A549 (cell line): Measurements from ENCODE around the gene FEM1C. TPM values are rescaled to one million over a fixed set of nuclear protein-coding genes. Genes with fewer than 3 reads are reported as not detected.

Source experiments
- ATAC-seq, 2 experiments: fragments of 200-7000 bp in 1 of 2; fragments of >200 bp in 1 of 2; cut with Nextera tagmentation in 1 of 2; cut with Tn5 transposase in 1 of 2; 3 replicates each; pipeline versions ENCODE4 v1.8.0 to v1.9.1; 2018 to 2020; ENCODE audit warnings: mild to moderate bottlenecking in 1 of 2, moderate library complexity in 1 of 2
- CTCF ChIA-PET: fragments of 300-600 bp; sonication (Branson Sonifier 250); formaldehyde crosslinking; extraction: SDS; loops from one replicate; lab custom pipeline; 2021; ENCODE audit warnings: antibody characterized with exemption, inconsistent platforms; lab: Yijun Ruan, JAX
- POLR2A ChIA-PET: fragments of 350-600 bp; formaldehyde crosslinking; extraction: SDS; loops from one replicate; lab custom pipeline; 2021; ENCODE audit warnings: antibody characterized with exemption, inconsistent platforms; lab: Yijun Ruan, JAX
- DNase-seq, 2 experiments: peaks; one replicate each; pipeline versions ENCODE4 v3.0.0 to v3.0.0-alpha.2; 2011 to 2016; ENCODE audit warnings: low read depth in 1 of 2, low spot score in 1 of 2
- FAIRE-seq: peaks from 2 replicates; lab custom pipeline; 2011; peaks lifted over from hg19 to GRCh38; lab: Jason Lieb, UNC
- H3K27ac ChIP-seq, 2 experiments: fragments of >200 bp; sonication (Bioruptor Twin); formaldehyde crosslinking; 3 replicates each; pipeline ENCODE4 v1.5.1; 2016 to 2017
- H3K4me1 ChIP-seq: fragments of >200 bp; sonication (Bioruptor Twin); formaldehyde crosslinking; 3 replicates; pipeline ENCODE4 v1.6.1; 2016
- H3K4me2 ChIP-seq: fragments of >200 bp; sonication (Bioruptor Twin); formaldehyde crosslinking; 3 replicates; pipeline ENCODE4 v1.6.1; 2016
- H3K4me3 ChIP-seq: fragments of >200 bp; sonication (Bioruptor Twin); formaldehyde crosslinking; 3 replicates; pipeline ENCODE4 v1.5.1; 2016
- H3K9me3 ChIP-seq: fragments of >200 bp; sonication (Bioruptor Twin); formaldehyde crosslinking; 3 replicates; pipeline ENCODE4 v1.6.1; 2016
- ATOH8 ChIP-seq: fragments of 250-450 bp; sonication (Bioruptor Pico); IDR thresholded peaks from 2 replicates; pipeline ENCODE4 v1.5.0; 2020; ENCODE audit warnings: low read depth, mild to moderate bottlenecking, moderate library complexity
- BCL3 ChIP-seq: fragments of >200 bp; sonication (Bioruptor Twin); formaldehyde crosslinking; IDR thresholded peaks from 3 replicates; pipeline ENCODE4 v1.6.1; 2016
- CBX2 ChIP-seq: fragments of 200-600 bp; sonication (generic); IDR thresholded peaks from 2 replicates; pipeline ENCODE4 v1.6.1; 2016; ENCODE audit warnings: low read depth, mild to moderate bottlenecking, borderline replicate concordance
- CEBPB ChIP-seq, 2 experiments: fragments of >200 bp in 1 of 2; sonication (Bioruptor Twin) in 1 of 2; formaldehyde crosslinking in 1 of 2; IDR thresholded peaks; 2 replicates each; pipeline ENCODE4 v1.6.1; 2012 to 2016
- CHD4 ChIP-seq: fragments of 200-600 bp; sonication (generic); IDR thresholded peaks from 2 replicates; pipeline ENCODE4 v1.6.1; 2016; ENCODE audit warnings: antibody characterized with exemption, mild to moderate bottlenecking, borderline replicate concordance
- E2F6 ChIP-seq: IDR thresholded peaks from 2 replicates; pipeline ENCODE4 v1.6.1; 2012; ENCODE audit warnings: low read depth, borderline replicate concordance
- ELK1 ChIP-seq: fragments of 150-350 bp; IDR thresholded peaks from 2 replicates; pipeline ENCODE4 v1.6.1; 2014; ENCODE audit warnings: low read depth, mild to moderate bottlenecking, low read length
- EP300 ChIP-seq, 2 experiments: fragments of >200 bp; sonication (Bioruptor Twin); formaldehyde crosslinking; IDR thresholded peaks; 2 replicates in 1 of 2; 3 replicates in 1 of 2; pipeline ENCODE4 v1.6.1; 2016 to 2017
- FOSL2 ChIP-seq, 2 experiments: fragments of 450-650 bp in 1 of 2; fragments of >200 bp in 1 of 2; sonication (Bioruptor Twin) in 1 of 2; formaldehyde crosslinking; IDR thresholded peaks; 2 replicates each; pipeline versions ENCODE4 v1.5.0 to v1.6.1; 2016 to 2020; ENCODE audit warnings: mild to moderate bottlenecking in 1 of 2, moderate library complexity in 1 of 2
- HMGXB4 ChIP-seq: fragments of 250-450 bp; sonication (Bioruptor Pico); IDR thresholded peaks from 2 replicates; pipeline ENCODE4 v1.5.0; 2021; ENCODE audit warnings: mild to moderate bottlenecking, moderate library complexity, borderline replicate concordance
- JUNB ChIP-seq: fragments of >200 bp; sonication (Bioruptor Twin); formaldehyde crosslinking; IDR thresholded peaks from 2 replicates; pipeline ENCODE4 v1.6.1; 2016
- MAFK ChIP-seq: fragments of 450-650 bp; IDR thresholded peaks from 2 replicates; pipeline ENCODE4 v1.6.1; 2014; ENCODE audit not compliant: partially characterized antibody
- NFE2L2 ChIP-seq: fragments of 150-350 bp; conservative IDR thresholded peaks from 2 replicates; pipeline ENCODE4 v1.6.1; 2014; ENCODE audit warnings: low read length
- POLR2A ChIP-seq: IDR thresholded peaks from 2 replicates; pipeline ENCODE4 v1.6.1; 2012; ENCODE audit warnings: mild to moderate bottlenecking, low read length
- POLR2AphosphoS2 ChIP-seq: conservative IDR thresholded peaks from 2 replicates; pipeline ENCODE4 v1.6.1; 2012; ENCODE audit warnings: low read length, improper control_type of control experiment, inconsistent platforms
- REST ChIP-seq: fragments of 200-600 bp; sonication (generic); IDR thresholded peaks from 2 replicates; pipeline ENCODE4 v1.6.1; 2016; ENCODE audit warnings: antibody characterized with exemption, mild to moderate bottlenecking, moderate library complexity
- RFX5 ChIP-seq: fragments of 450-650 bp; IDR thresholded peaks from 2 replicates; pipeline ENCODE4 v1.7.1; 2014; ENCODE audit warnings: antibody characterized with exemption, mild to moderate bottlenecking, moderate library complexity
- ZNF302 ChIP-seq: fragments of 250-450 bp; sonication (Bioruptor Pico); IDR thresholded peaks from 2 replicates; pipeline ENCODE4 v1.9.0; 2021; ENCODE audit warnings: inconsistent platforms, mild to moderate bottlenecking, moderate library complexity
- ZSCAN20 ChIP-seq: fragments of 250-450 bp; sonication (Bioruptor Pico); IDR thresholded peaks from 2 replicates; pipeline ENCODE4 v1.8.0; 2022; ENCODE audit warnings: mild to moderate bottlenecking, moderate library complexity
- WGBS: methylation state at CpG from one replicate; pipeline ENCODE4 v1.1.6; 2017; ENCODE audit errors: missing lambda C conversion rate; 5-methylcytosine and 5-hydroxymethylcytosine counted together
- polyA plus RNA-seq, 4 experiments: library from polyadenylated mRNA; depleted of rRNA in 3 of 4; stranded (reverse); fragments of >200 nt; fragmentation: RNase III in 1 of 4; extraction: RNeasy Plus Mini Kit Qiagen cat#74134 plus additional on column Dnase treatment in 1 of 4; gene quantifications; 2 replicates in 3 of 4; 3 replicates in 1 of 4; pipeline ENCODE4 v1.2.3, GENCODE V29; 2011 to 2017

FEM1C gene
- polyA plus RNA-seq, 2 of the 4 experiments (the other 2 are of a cell fraction), result 6.3 to 8.4 TPM

- ATAC-seq, result no peak
- ChIA-PET POLR2A (no interaction called here), CTCF (no interaction called here)
- no peak overlapping the region for H3K27ac ChIP-seq
- no peak overlapping the region for H3K4me3 ChIP-seq
- no peak overlapping the region for H3K4me2 ChIP-seq
- DNase-seq, result no peak
- no peaks in the 10 kb centered on the region for H3K9me3 ChIP-seq
- TF ChIP-seq HMGXB4 (no peak), ZSCAN20 (CRISPR knock-in tag) (no peak), JUNB (no peak), REST (no peak), RFX5 (no peak), MAFK (no peak), EP300 (IDR thresholded peaks at IDR 0.05) (no peak), ELK1 (no peak), CHD4 (no peak), ATOH8 (no peak), ZNF302 (CRISPR knock-in tag) (no peak), POLR2AphosphoS2 (no peak), CEBPB (IDR thresholded peaks at IDR 0.05) (no peak), BCL3 (no peak), NFE2L2 (no peak), CBX2 (no peak), E2F6 (no peak), POLR2A (no peak), FOSL2 (IDR thresholded peaks at IDR 0.05) (no peak), FOSL2 (CRISPR knock-in tag; IDR thresholded peaks at IDR 0.05) (no peak)
- no peak for FAIRE-seq
- H3K4me1 ChIP-seq, result 0 out of 3 replicates have a peak, but pooled peaks cover 4% of the 10 kb centered on the region
- WGBS, result 89% methylated on average over 3 of the region's 3 CpGs
Measured at GRCh38 chr5:115511632-115512031, 32.9 kb downstream of the FEM1C start.
